Skeletal muscle satellite cell (primary cell): ENCODE results near the gene RPS27. TPM values are rescaled to one million over a fixed set of nuclear protein-coding genes. Genes with fewer than 3 reads are reported as not detected.

ENCODE experiments used
- small RNA-seq: library from RNA; depleted of rRNA; stranded (forward); fragments of <200 nt; gene quantifications from one replicate; pipeline ENCODE3, GENCODE V24; 2012

Gene RPS27

Small RNAs within 50 kb of the gene (small RNA-seq; reads per million reads assigned to genes)
- not detected for gene MIR6737
- not detected for gene RNU6-179P
